ENCODE data around the gene AQP12B.

GRCh38 chr2:240701736-240702639, 19.3 kb upstream of the AQP12B start:
- TF ChIP-seq ZNF24 (tag by site-specific recombination; IDR thresholded peaks at IDR 0.05) (no peak), ZNF549 (tag by site-specific recombination; IDR thresholded peaks at IDR 0.05) (no peak), ZNF398 (tag by site-specific recombination; IDR thresholded peaks at IDR 0.05) (no peak), ZNF202 (tag by site-specific recombination; IDR thresholded peaks at IDR 0.05; ENCODE audit: borderline replicate concordance) (no peak), ZNF169 (tag by site-specific recombination; IDR thresholded peaks at IDR 0.05) (no peak), YY1 (tag by site-specific recombination; IDR thresholded peaks at IDR 0.05) (no peak), ZNF629 (tag by site-specific recombination; IDR thresholded peaks at IDR 0.05) (no peak)
- TF ChIP-seq, protein P1, sequence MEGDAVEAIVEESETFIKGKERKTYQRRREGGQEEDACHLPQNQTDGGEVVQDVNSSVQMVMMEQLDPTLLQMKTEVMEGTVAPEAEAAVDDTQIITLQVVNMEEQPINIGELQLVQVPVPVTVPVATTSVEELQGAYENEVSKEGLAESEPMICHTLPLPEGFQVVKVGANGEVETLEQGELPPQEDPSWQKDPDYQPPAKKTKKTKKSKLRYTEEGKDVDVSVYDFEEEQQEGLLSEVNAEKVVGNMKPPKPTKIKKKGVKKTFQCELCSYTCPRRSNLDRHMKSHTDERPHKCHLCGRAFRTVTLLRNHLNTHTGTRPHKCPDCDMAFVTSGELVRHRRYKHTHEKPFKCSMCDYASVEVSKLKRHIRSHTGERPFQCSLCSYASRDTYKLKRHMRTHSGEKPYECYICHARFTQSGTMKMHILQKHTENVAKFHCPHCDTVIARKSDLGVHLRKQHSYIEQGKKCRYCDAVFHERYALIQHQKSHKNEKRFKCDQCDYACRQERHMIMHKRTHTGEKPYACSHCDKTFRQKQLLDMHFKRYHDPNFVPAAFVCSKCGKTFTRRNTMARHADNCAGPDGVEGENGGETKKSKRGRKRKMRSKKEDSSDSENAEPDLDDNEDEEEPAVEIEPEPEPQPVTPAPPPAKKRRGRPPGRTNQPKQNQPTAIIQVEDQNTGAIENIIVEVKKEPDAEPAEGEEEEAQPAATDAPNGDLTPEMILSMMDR (tag by site-specific recombination; IDR thresholded peaks at IDR 0.05): no peak
- TF ChIP-seq, protein P2, sequence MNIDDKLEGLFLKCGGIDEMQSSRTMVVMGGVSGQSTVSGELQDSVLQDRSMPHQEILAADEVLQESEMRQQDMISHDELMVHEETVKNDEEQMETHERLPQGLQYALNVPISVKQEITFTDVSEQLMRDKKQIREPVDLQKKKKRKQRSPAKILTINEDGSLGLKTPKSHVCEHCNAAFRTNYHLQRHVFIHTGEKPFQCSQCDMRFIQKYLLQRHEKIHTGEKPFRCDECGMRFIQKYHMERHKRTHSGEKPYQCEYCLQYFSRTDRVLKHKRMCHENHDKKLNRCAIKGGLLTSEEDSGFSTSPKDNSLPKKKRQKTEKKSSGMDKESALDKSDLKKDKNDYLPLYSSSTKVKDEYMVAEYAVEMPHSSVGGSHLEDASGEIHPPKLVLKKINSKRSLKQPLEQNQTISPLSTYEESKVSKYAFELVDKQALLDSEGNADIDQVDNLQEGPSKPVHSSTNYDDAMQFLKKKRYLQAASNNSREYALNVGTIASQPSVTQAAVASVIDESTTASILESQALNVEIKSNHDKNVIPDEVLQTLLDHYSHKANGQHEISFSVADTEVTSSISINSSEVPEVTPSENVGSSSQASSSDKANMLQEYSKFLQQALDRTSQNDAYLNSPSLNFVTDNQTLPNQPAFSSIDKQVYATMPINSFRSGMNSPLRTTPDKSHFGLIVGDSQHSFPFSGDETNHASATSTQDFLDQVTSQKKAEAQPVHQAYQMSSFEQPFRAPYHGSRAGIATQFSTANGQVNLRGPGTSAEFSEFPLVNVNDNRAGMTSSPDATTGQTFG (tag by site-specific recombination; IDR thresholded peaks at IDR 0.05; ENCODE audit: borderline replicate concordance): no peak

All from HEK293 (cell line).